Stimulated activated CD8-positive, alpha-beta memory T cell treated with anti-CD3 and anti-CD28 coated beads, Interleukin-12 subunit alpha, Interleukin-12 subunit beta, amount 100 ng/mL, for 1 hour (primary cell): ENCODE results near the gene ACAD8.

Source experiments
- DNase-seq: peaks from one replicate; pipeline ENCODE4 v3.0.0-alpha.2; 2020; ENCODE audit warnings: low read depth

The ACAD8 gene

DNA sequence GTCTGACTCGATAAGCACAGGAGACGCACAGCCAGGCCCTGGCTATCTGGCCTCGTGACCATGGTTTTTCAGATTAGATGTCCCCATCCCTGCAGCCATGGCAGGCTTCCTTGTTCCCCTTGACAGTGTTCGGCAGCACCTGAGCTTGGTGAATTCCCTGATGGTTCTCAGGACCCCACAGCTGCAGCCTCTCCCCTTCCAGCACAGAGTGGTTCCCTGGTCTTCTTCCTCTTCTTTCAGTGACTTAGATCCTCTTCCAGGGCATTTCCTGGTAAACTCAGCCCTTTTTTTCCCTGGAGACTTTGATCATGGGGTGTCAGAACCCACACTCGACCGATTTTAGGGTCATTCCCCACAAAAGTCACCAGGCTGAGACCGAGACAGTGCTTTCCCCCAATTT is 37.3 kb downstream of the ACAD8 start:
- no peak for DNase-seq

- DNase-seq: no peak
Observed at GRCh38 chr11:134291196-134291595, 37.8 kb downstream of the ACAD8 start.

- DNase-seq: no peak
Observed at GRCh38 chr11:134292661-134293060, 39.3 kb downstream of the ACAD8 start.

DNA sequence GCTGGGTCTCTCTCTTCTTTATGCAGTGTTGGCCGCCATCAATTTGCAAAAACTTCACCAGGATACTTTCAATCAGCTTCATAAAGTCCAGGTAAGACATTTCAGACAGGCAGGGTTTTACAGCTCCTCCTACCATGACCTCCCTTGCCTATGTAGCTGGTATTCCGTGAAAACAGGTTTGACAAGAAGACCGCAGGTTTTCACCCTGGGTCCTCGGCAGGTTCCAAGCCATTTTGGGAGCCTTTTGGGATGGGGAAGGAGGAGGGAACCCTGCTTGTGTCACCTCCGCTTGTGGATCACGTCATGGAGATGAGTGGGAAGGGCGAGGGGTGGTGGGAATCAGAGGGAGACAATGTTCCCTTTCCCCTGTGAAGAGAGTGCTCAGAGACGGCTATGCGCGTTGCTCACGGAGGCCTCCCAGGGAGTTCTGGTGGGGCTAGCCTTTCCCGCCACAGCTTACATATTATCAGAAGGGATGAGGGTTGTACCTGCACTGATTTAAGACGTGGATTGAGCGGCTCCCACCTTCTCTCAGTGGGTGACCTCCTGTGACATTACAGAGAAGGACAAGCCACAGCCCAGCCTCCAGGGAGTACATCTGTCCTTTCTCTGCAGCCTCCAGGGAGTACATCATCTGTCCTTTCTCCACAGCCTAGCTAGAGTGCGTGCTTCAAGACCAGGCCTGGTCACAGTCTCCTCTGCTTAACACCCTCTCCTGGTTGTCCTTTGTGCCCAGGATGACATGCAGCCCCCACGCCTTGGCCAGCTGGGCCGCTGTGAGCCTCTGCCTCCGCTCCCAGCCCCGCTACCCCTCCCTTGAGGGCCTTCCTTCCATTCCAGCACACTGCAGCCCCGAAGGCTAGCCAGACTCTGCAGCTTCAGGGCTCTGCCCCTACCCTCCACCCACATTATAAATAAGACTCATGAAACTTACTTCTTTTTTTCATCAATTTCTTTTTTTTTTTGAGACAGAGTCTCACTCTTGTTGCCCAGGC is 40.0 kb downstream of the ACAD8 start:
- no peak for DNase-seq

DNA sequence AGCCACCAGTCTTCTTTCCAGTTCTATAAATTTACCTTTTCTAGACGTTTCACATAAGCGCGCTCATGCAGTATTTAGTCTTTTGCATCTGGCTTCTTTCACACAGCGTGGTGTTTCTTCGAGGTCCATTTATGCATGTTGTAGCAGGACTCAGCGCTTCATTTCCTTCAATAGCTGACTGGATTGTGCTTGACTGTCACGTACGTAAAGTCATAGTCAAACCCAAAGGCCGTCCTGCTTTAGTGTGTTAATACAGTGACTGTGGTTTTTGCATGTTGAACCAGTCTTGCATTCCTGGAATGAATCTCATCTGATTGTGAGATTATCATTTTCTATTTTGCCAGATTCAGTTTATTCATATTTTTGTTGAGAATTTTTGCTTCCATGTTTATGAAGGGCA is 41.3 kb downstream of the ACAD8 start:
- DNase-seq: no peak

GRCh38 chr11:134312223-134312622 is 58.9 kb downstream of the ACAD8 start:
- no peak for DNase-seq

GRCh38 chr11:134312807-134313206 is 59.4 kb downstream of the ACAD8 start:
- no peak for DNase-seq

DNA sequence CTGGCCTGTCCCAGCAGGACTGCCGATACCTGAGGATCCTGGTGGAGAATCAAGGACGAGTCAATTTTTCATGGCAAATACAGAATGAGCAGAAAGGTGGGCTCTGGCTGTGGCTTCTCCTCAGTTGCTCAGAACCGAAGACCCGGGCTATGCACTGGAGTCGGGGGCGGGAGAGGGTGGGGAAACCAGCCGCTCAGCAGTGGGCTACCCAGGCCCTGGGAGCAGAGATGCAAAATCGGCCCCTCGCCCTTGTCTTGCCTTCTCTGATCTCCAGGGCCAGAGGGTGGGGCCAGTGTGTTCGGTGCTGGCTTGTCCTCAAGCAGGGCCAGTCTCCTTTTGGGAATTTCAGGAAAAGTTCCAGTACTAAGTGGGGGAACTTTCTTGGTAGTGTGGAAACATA is 60.0 kb downstream of the ACAD8 start:
- DNase-seq: no peak

DNA sequence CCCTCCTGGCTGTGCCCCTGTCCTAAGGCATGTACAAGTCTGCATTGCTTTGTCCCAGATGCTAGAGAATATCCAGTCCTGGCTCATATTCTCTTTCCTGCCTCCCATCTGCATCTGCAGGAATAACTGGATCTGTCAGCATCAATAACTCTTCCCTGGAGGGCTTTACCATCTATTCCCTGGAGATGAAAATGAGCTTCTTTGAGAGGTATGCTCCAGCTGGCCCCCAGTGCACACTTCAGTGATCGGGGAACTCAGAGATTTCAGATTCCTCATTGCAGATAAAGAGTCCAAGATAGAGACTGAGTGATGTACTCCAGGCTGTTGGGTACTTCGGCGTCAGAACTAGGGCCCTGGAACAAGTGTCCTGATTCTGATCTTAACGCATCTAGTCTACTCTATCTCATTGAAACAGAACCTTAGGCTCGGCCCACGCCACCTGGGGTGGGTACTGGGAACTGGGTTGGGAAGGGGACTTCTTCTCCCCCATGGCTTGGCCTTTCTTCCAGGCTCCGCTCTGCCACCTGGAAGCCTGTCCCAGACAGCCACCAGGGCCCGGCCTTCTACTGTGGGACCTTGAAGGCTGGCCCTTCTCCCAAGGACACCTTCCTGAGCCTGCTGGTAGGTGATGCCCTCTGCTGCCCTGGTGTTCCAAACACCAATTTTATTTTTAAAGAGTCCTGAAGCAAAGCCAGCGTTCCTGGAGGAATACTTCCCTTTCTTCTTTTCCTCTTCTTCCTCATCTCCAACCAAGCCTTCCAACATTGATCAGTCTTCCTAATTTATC is 60.6 kb downstream of the ACAD8 start:
- no peak for DNase-seq
